Measurements from ENCODE around the gene HAO1.
"Not testable (repeated sequence)": the region's sequence is repeated elsewhere in the genome, so short reads cannot be mapped to it uniquely, and the experiment has no call there.

HAO1 gene

GRCh38 chr20:7855545-7855944 is 84.7 kb downstream of the HAO1 start:
- Mint-ChIP-seq H3K36me3 (ENCODE audit: low read depth) (no peaks in the 10 kb centered on the region), H3K27ac (no peak overlapping the region), H3K4me3 (no peak overlapping the region), H3K4me1 (no peaks in the 10 kb centered on the region), H3K9me3 (no peaks in the 10 kb centered on the region), H3K27me3 (peaks cover 11% of the 10 kb centered on the region)
- DNase-seq, result no peak
- ATAC-seq, result no peak

- Mint-ChIP-seq H3K9me3 (no peaks in the 10 kb centered on the region), H3K4me3 (no peak overlapping the region), H3K27me3 (peaks cover 8% of the 10 kb centered on the region), H3K4me1 (no peaks in the 10 kb centered on the region), H3K36me3 (ENCODE audit: low read depth) (no peaks in the 10 kb centered on the region), H3K27ac (no peak overlapping the region)
- ATAC-seq (no peak), DNase-seq (no peak)
These were observed 86.8 kb downstream of the HAO1 start for GRCh38 chr20:7853493-7853892.

GRCh38 chr20:7850775-7851490 is 89.3 kb downstream of the HAO1 start:
- Mint-ChIP-seq H3K4me3 (no peak overlapping the region), H3K9me3 (no peaks in the 10 kb centered on the region)
- ATAC-seq, result no peak

GRCh38 chr20:7849675-7850074 is 90.6 kb downstream of the HAO1 start:
- no peak for DNase-seq
- no peak for ATAC-seq
- Mint-ChIP-seq H3K27me3 (peaks cover 2% of the 10 kb centered on the region), H3K9me3 (no peaks in the 10 kb centered on the region), H3K27ac (no peak overlapping the region), H3K4me3 (no peak overlapping the region), H3K36me3 (ENCODE audit: low read depth) (no peaks in the 10 kb centered on the region), H3K4me1 (no peaks in the 10 kb centered on the region)

More at GRCh38 chr20:7850775-7851490, 89.3 kb downstream of the HAO1 start:
- Mint-ChIP-seq H3K27ac (no peak overlapping the region), H3K27me3 (peaks cover 2% of the 10 kb centered on the region), H3K4me1 (no peaks in the 10 kb centered on the region), H3K36me3 (ENCODE audit: low read depth) (no peaks in the 10 kb centered on the region)
- DNase-seq, result no peak

- H3K27ac Mint-ChIP-seq, result no peak overlapping the region
- H3K27me3 Mint-ChIP-seq, result peaks cover 2% of the 10 kb centered on the region
- no peaks in the 10 kb centered on the region for H3K36me3 Mint-ChIP-seq (ENCODE audit: low read depth)
- ATAC-seq (no peak), DNase-seq (no peak)
- H3K9me3 Mint-ChIP-seq, result no peaks in the 10 kb centered on the region
- no peaks in the 10 kb centered on the region for H3K4me1 Mint-ChIP-seq
- H3K4me3 Mint-ChIP-seq, result no peak overlapping the region
These were observed 91.9 kb downstream of the HAO1 start for GRCh38 chr20:7848351-7848750.

GRCh38 chr20:7843613-7844012 is 96.6 kb downstream of the HAO1 start:
- no peaks in the 10 kb centered on the region for H3K4me1 Mint-ChIP-seq
- H3K4me3 Mint-ChIP-seq, result no peak overlapping the region

GRCh38 chr20:7841971-7842310 is 98.3 kb downstream of the HAO1 start:
- Mint-ChIP-seq H3K4me3 (no peak overlapping the region), H3K4me1 (no peaks in the 10 kb centered on the region), H3K27ac (no peak overlapping the region), H3K9me3 (no peaks in the 10 kb centered on the region), H3K36me3 (ENCODE audit: low read depth) (no peaks in the 10 kb centered on the region), H3K27me3 (peaks cover 5% of the 10 kb centered on the region)
- DNase-seq (no peak), ATAC-seq (no peak)

More at GRCh38 chr20:7843613-7844012, 96.6 kb downstream of the HAO1 start:
- ATAC-seq, result no peak
- Mint-ChIP-seq H3K27ac (no peak overlapping the region), H3K9me3 (no peaks in the 10 kb centered on the region), H3K36me3 (ENCODE audit: low read depth) (no peaks in the 10 kb centered on the region), H3K27me3 (peaks cover 5% of the 10 kb centered on the region)
- no peak for DNase-seq

- ATAC-seq (no peak), DNase-seq (no peak)
- no peaks in the 10 kb centered on the region for H3K4me1 Mint-ChIP-seq
- H3K36me3 Mint-ChIP-seq (ENCODE audit: low read depth), result no peaks in the 10 kb centered on the region
- H3K4me3 Mint-ChIP-seq, result no peak overlapping the region
- no peak overlapping the region for H3K27ac Mint-ChIP-seq
- peaks cover 5% of the 10 kb centered on the region for H3K27me3 Mint-ChIP-seq
- no peaks in the 10 kb centered on the region for H3K9me3 Mint-ChIP-seq
These were observed 98.8 kb downstream of the HAO1 start for GRCh38 chr20:7841291-7841970.

GRCh38 chr20:7836076-7836475 is 104.2 kb downstream of the HAO1 start:
- ATAC-seq, result no peak
- Mint-ChIP-seq H3K36me3 (ENCODE audit: low read depth) (no peaks in the 10 kb centered on the region), H3K4me3 (no peak overlapping the region), H3K4me1 (no peaks in the 10 kb centered on the region), H3K9me3 (no peaks in the 10 kb centered on the region), H3K27me3 (no peaks in the 10 kb centered on the region), H3K27ac (no peak overlapping the region)
- no peak for DNase-seq

- not testable (repeated sequence) for H3K27me3 Mint-ChIP-seq; ATAC-seq; H3K36me3 Mint-ChIP-seq (ENCODE audit: low read depth); H3K27ac Mint-ChIP-seq; H3K4me3 Mint-ChIP-seq; H3K4me1 Mint-ChIP-seq; H3K9me3 Mint-ChIP-seq; DNase-seq
These were observed 105.8 kb downstream of the HAO1 start for GRCh38 chr20:7834441-7834840.

Measured in activated naive CD8-positive, alpha-beta T cell treated with anti-CD3 and anti-CD28 coated beads, Interleukin-2, amount 50 U/mL, for 24 hours (primary cell).